ENCODE measurements around the gene FUT6.

The FUT6 gene

DNA sequence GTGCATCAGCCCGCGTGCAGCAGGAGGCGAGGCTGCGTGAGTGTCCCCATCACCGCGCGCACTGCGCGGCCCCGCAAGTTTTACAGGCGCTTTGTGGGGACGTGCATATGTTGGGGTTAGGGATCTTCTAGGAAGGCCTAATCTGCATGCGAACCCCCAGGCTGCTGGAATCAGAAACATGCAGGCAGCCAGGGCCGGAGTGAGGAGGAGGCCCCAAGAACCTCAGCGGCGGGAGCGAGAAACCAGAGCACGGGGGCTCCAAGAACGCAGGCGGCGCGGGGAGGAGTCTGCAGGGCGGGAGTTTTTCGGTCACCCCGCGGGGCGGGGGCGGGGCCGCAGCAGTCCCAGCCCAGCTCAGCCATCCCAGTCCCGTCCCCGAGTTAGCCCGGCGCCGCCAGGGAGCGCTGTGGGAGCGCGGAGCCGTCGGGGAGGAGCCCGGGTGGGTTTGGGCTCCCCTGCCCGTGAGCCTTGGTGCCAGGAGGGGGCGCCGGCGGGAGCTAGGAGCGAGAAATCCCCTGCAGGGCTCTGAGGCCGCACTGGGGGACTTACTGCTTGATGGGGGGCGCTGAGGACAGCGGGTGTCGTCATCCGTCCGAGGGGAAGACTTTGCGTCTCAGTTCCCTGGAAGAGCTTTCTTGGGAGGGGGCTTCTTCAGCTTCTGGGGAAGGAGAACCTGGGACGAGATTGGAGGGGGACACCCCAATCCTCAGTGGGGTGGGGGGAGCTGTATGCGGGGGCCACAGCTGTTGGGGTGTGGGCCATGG lies 35.6 kb downstream of the FUT6 start:
- peak; percentile 94 for DNase-seq

DNA sequence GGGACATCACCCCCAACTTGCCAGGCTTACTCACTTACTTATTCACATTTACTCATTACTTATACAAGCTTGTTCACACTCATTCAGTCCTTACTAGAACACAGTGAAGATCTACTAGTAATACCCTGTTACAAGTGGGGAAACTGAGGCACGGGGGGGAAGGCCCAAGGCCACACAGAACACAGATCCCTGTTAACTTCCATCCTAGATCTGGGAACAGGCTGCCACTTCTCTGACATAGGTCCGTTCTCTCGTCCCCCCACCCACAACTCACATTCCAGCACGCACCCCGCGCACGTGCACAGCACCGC lies 36.1 kb downstream of the FUT6 start:
- DNase-seq, result no peak

DNA sequence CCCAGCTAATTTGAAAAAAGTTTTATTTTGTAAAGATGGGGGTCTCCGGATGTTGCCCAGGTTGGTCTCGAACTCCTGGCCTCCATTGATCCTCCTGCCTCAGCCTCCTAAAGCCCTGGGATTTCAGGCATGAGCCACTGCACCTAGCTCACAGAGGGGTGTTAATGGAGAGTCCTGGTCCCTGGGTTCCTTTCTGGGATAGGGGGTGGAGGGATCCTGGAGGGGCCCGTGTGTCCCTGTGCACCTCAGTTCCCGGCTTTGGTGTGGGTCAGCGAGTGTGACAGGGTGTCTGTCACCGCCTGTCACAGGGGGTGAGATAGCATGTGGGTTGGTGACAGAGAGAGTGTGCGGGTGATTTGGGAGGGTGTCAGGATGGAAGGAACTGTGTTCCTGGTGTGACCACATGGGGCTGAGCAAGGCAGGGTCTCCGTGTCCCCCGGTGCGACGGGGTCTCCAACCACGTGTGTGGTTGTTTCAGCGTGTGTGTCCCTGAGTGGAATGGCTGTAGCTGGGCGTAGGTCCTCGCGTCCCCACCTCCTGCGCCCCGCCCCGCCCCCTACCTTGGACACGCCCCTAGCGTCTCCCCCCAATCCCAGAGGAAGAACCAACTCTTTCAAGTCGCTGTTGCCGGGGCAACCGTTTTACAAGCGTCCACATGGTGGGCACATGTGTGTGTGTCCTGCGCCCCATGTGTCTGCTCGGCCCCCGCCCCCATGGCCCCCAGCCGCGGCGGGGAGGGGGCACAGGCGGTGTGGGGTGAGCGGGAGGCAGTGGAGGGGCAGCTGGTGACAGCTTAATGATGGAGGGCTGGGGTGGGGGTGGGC lies 37.5 kb downstream of the FUT6 start:
- DNase-seq, result peak; percentile 82

DNA sequence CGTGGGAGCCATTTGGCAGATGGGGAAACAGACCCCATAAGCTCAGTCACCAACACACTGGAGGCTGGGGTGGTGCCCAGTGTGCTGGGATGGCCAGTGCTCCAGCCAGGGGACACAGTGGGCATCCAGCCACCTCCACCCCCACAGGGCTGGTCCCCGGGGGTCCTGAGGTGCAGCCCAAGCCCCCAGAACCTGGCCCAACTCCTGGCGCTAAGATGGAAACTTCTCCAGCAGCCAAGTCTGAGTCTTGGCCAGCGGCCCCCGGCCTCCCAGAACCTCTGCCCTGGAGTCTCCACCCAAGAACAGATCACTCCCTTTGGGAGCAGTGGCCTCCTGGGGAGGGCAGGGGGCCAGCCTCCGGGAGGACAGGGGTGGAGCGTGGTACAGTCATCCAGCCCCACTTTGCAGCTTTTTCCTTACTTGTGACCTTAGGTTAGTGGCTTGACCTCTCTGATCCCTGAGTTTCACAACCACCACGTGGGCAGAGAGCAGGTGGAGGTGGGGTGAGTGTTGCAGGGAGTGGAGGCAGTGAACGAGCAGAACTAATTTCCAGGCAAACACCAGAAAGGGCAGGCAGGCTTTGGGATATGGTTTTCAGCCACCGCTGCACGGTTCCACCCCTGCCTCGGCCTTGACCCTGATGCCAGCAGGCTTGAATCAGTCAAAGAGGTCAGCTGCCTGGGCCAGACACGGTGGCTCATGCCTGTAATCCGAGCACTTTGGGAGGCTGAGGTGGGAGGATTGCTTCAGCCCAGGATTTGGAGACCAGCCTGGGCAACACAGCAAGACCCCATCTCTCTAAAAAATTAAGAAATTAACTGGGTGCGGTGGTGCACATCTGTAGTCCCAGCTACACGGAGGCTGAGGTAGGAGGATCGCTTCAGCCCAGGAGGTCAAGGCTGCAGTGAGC lies 38.9 kb downstream of the FUT6 start:
- DNase-seq, result no peak

DNA sequence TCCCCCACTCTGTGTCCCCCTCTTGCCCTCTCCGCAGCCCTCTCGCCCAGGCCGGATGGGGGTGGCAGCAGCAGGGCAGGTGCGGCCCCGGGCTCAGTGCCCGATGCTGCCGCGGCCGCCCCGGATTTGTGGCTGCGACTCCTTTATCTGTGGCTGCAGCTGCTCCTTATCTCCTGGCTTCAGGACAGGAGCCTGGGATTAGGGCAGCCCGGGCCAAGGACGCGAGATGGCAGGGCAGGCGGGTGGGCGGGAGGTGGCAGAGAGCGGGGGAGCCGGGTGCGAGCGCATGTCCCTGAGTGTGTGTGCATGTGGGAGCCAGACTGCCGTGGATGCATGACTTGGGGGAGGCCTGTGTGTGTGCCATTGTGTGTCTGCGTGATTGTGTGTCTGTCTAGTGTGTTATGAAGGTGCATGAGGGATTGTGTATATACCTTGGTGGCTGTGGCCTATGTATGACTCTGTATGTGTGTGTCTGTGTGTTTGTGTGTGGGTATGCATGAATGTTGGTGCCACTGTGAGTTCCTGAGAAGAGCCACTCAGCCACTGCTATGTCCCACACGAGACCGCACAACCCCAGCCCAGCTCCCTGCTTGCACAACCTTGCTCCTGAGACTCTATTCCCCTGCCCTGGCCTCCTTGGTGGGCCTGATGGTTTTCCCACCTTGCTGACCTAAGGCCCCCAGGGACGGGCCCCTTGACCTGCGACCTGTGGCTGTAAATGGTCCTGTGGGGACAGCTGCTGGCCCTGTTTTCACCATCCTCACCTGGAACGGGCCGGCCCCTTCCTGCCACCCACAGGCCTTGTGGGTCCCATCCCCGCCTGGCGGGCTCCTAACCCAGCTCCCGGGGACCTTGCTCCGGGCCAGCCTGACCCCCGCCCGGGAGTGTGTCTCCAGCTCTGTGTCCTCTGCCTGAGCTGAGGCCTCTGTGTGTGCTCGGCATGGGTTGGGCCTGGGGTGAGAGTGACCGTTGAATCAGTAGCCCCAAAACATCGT lies 40.0 kb downstream of the FUT6 start:
- DNase-seq, result peak; percentile 96

DNA sequence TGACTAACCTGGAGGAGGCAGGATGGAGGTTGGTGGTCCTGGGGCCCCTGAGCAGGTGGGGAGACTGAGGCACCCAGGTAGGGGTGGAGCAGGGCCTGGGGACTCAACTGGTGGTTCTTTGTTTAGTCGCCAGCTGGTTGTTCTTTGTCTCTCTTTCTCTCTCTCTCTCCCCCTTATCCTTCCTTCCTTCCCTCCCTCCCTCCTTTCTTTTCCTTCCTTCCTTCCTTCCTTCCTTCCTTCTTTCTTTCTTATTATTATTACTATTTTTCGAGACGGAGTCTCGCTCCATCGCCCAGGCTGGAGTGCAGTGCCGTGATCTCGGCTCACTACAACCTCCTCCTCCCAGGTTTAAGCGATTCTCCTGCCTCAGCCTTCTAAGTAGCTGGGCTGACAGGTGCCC lies 41.3 kb downstream of the FUT6 start:
- DNase-seq, result no peak

DNA sequence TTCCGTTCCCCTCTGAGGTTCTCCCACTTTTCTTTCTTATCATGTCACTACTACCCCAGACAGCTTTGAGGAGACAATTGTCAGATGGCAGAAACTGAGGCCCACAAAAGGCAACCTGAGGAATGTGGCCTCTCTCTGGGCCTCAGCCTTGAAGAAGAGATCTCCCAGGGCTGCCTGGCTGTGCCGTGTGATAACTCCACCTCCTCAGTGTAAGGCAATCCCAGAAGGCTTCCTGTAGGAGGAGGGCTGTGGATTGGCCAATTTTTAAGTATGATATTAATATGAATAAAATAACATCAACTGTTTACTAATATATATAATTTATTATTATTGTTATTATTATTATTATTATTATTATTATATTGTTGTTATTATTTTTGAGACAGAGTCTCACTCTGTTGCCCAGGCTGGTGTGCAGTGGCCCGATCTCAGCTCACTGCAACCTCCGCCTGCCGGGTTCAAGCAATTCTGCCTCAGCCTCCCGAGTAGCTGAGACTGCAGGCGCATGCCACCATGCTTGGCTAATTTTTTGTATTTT lies 44.1 kb downstream of the FUT6 start:
- no peak for DNase-seq

DNA sequence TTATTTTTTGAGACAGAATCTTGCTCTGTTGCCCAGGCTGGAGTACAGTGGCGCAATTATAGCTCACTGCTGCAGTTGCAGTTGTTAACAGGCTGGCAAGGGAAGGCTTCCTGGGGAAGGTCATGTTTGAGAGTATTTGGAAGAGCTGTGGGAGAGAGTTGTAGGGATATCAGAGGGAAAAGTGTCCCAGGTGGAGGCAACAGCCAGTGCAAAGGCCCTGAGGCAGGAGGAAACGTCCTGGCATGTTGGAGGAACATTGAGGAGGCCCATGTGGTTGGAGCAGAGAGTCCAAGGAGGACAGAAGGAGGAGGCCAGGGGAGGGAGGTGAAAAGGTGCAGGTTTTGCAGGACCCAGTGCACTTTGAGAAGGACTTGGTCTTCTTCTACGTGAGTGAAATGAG lies 46.3 kb downstream of the FUT6 start:
- no peak for DNase-seq

DNA sequence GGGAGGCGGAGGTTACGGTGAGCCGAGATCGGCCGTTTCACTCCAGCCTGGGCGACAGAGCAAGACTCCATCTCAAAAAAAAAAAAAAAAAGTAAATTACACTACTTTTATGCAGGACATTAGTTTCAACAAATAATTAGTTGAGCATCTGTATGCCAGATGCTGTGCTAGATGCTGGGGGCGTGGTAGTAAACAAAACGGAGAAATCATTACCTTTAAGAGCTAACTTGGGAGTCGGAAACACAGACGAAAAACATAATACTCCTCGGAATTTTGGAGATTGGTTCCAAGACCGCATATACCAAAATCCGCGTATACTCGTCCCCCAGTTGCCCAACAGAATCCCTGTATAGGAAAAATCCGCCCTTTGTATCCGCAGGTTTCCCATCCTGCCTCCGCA lies 47.3 kb downstream of the FUT6 start:
- DNase-seq, result no peak

DNA sequence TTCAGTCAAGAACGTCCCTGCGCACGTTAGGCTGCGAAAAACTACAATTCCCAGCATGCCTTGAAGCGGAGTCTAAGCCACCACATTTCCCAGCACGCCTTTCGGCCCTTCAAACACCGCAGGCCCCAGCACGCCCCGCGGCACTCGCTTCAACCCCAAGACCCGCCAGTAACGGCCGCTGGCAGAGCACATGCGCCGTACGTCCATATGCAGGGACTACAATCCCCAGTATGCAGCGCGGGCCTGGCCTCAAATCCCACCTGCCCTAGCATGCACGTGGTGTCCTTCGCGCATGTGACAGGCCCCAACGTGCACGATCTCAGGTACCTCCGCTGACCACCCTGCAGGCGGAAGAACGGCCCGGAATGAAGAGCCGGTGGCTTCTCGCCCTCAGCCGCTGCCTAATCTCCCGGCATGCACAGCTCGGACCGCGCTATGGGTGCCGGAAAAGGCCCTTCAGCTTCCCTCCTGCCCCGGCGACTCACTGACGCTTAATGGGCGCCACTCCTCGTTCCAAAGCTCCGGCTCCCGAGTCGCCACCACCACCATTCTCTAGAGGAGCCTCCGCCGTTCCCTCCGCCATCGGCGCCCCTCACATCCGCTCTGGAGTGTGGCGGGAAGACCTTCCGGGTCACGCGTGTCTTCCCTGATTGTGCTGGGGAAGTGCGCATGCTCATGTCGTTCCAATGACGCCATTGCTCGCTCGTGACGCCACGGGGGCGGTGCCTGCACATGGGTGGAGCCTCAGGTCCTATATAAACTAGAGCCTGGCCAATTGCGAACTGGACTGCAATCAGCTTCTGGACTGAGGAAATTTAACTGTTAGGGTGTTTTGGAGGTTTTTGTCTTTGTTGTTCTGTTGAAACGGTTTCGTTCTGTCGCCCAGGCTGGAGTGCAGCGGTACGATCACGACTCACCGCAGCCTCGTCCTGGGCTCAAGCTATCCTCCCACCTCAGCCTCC lies 48.7 kb downstream of the FUT6 start, which contains the start of gene DUS3L:
Gene DUS3L, minus strand, starts transcription at position 605 of the 962 bp plus-strand sequence. Its CDS starts 22 bp downstream, at position 583.
- peak; percentile 99 for DNase-seq

DNA sequence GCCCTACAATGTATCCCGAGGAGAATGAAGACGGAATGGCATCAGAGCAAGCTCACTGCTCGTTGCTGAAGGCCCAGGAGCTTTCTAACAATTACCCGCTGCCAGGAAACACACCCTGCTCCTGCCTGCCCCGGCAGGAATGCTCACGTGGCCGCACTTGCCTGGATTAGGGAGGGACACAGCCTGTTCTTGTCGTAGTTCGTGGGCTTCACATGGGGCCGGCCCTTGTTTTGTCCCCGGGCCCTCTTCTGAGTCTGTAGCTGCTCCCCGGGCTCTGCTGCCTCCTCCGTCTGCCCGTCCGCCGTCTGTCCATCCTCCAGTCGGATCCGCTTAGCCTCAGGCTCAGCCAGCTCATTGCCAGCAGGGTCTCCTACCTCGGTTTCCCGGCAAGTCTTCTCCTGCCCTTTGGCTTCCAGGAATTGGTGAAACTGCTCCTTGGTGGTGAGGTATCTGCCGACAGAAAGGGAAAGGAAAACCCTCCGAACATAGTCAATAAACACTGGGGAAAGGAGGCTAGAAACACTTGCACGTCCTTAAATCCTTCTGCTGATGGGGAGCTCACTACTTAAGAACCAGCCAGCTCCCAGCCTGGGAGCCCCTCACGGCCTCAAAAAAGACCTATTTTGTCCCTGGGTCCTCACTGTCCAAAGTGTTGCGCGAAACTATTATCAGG lies 49.5 kb downstream of the FUT6 start:
- DNase-seq, result no peak

DNA sequence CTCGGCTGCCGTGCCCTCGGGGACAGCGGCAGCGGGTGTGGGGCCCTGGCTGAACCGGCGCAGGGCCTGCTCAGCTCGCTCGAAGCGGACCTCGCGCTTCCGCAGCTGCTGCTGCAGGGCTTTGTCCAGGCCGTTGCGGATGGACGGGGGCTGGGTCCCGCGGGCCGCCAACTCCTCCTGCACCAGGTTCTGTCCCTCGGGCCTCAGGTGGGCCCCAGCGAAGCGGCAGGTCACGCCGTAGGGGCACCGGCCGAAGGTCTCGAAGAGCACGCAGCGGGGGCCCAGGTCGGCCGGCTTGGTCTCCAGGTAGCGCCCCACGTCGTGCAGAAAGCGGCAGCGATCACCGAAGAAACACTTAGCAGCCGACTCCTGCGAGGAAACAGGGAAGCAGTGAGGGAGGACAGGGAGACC lies 50.1 kb downstream of the FUT6 start:
- DNase-seq, result no peak

DNA sequence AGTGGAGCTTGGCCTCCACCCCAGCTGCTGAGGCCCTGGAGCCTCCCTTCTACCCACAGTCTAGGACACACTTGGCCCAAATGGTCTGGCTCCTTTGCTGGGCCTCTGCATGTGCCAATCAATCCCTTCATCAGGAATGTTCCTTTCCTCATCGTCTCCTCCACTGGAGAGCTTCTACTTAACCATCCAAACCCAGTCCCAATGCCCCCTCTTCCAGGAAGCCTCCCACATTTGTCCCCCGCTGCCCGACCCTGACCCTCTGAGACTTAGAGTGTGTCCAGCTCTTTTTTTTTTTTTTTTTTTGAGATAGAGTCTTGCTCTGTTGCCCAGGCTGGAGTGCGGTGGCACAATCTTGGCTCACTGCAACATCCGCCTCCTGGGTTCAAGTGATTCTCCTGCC lies 51.1 kb downstream of the FUT6 start:
- DNase-seq, result no peak

DNA sequence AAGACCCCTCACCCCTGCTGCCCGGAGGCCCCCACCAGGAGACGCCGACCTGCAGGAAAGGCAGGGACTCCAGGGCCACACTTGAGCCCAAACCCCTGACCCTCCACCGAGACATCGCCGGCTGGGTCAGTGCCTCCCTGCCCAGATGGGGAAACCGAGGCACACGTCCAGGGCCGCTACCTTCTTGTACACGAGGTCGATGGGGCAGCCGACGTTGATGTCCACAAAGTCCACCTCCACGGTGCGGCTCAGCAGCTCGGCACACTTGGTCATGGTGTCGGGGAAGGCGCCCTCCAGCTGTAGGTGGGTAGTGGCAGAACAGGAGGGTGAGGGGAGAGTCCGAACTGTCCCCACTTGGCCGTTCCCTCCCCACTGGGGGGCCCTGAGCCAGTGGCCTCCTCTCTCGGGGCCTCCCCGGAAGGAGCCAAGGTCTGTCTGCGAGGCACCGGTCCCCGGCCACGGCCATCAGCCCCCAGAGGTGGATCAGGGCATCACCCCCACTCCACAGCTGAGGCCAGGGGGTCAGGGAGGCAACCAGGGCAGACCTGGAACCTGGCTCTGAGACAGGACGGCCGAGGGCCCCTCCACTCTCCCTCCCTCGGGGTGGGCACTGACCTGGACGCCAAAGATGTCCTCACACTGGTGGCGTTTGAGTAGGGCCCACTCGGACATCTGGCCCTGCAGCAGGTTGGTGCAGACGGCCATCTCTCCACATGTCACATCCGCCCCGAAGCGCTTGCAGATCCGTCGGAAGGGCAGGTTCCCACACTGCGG lies 51.9 kb downstream of the FUT6 start:
- DNase-seq, result no peak

DNA sequence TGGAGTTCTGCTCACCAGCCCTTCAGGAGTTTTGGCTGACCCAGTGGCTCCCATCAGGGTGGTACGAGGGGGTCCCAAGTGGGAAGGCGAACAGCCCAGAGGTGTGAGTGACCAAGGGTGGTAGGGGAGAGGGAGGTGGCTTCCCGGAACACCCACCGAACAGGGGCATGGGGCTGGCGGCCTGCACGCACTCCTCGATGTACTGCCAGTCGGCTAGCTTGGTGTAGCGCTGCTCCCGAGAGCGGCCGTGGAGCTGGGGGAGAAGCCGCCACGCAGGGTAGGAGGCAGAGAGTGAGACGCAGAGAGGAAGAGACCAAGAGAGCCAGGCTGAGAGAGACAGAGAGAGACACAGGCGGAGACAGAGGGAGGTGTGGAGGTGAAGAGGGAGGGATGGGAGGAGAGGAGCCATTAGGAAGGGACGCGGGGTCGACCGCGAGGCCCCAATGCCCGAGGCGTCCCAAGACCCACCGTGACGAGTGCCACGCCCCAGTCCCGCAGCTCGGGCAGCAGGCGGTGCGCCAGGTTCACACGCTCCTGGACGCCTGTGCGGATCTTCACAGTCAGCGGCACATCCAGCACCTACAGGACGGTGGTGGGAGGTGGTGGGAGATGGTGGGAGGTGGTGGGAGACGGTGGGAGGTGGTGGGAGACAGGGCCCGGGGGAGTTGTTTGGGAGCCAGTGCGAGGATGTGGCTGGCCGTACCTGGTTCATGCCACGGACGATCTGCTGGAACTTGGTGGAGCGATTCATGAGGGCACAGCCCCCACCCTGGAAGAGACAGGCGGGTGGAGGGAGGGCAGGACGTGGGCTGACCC lies 52.7 kb downstream of the FUT6 start:
- DNase-seq, result no peak

DNA sequence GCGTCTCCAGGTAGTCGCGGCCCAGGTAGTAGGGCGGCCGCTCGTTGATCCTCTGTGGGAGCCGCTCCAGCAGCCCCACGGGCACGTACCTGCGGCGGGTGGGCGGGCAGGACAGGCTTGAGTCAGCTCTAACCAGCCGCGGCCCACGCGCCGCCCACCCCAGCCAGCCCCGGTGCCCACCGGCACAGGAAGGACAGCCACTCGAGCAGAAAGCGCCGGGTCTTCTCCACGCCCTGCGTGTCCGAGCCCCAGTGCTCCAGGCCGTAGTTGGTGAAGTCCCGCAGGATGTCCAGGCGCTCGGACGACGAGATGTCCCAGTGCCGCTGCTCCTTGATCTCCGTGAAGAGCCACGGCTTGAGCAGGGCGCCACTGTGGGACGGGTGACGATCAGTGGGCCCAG lies 54.1 kb downstream of the FUT6 start:
- no peak for DNase-seq

DNA sequence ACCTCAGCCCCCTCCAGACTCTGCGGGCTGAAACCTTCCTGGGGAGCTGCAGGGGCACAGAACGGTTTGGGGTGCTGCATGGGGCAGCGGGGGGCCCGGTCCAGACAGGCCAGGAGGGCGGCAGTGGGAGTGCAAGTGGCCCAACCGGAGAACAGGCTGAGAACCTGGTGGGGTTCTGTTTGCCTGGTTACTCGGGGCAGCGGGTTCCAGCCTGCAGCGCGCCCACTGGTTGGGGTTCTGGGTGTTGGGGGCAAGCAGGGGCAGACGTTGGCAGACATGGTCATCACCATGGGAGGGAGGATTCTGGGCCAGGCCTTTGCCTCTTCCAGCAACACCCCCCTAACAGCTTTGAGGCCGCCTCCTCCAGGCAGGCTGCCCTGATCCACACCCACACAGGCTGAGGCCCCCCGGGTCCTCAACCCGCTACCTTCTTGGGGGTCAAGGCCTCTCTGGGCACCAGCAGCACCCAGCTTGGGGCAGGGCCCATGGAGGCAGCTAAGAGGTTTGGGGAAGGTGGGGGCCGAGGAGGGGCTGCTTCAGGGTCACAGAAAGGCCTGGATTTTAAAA lies 54.8 kb downstream of the FUT6 start, which contains the start of gene PRR22:
Gene PRR22, minus strand, starts transcription at position 166 of the 567 bp plus-strand sequence. Its CDS starts 86 bp downstream, at position 80.
- DNase-seq, result no peak
